MM.1S (cell line): Measurements from ENCODE around the gene NDEL1.

Source experiments
- CTCF ChIP-seq: fragments of 300-600 bp; sonication (generic); IDR thresholded peaks from 2 replicates; pipeline ENCODE4 v1.5.1; 2016; ENCODE audit warnings: antibody characterized with exemption, low read length, mixed read lengths
- EZH2phosphoT487 ChIP-seq: fragments of 300-600 bp; sonication (generic); IDR thresholded peaks from 2 replicates; pipeline ENCODE4 v1.6.1; 2018; ENCODE audit warnings: antibody characterized with exemption, low read length

GRCh38 chr17:8514801-8515200 lies 79.1 kb downstream of the NDEL1 start:
- no peak for TF ChIP-seq CTCF
- no peak for TF ChIP-seq EZH2phosphoT487
